NCI-H1417 (cell line): Measurements from ENCODE around the gene UBL5.
"Not testable (repeated sequence)": the region's sequence is repeated elsewhere in the genome, so short reads cannot be mapped to it uniquely, and the experiment has no call there.

Source experiments
- DNase-seq, 3 experiments: peaks; one replicate each; lab custom pipeline; 2025; lab: John Stamatoyannopoulos, UW

Gene UBL5

DNA sequence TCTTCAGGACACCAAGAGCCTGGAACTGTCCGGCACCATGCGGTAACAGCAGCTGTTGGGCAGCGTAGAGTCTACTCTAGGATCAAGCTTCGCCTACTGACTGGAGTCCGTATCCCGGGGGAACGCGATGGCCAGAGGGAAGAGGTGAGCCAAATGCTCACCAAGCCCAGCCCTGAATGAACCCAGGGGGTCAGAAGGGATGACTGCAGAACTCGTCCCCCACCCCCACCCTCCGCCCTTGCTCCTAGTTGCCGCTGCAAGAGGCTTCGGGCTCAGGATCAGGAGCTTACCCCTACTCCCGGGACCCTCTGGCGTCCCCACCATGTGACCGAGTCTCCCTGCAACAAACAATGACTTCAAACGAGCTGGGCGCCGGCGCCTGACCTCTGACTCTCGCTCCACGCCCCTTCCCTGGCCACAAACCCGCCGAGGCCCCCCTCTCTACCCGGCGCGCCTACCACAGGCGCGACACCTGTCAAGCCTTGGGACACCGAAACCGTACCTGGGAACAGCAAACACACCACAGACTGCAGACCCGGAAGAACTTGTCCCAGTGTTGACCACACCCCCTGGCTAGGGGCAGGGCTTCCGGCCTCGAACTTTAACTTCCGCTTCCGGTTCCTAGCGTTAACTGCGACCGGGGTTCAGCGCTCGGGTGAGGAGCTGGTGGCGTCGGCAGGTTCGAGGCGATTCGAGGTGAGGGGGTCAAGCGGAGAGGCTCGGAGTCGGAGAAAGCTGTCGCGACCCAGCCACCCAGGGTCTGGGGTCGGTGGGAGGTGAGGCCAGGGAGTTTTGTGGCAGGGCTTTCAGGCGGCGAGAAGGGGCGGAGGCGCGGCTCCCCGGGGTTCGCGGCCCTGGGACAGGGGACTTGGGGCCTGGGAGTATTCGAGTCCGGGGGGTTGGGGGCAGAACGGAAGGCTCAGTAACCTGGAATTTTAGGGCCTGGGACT lies at the start of gene UBL5:
Gene UBL5 (plus strand): TSS at position 630 of the 950 bp plus-strand sequence. CDS start 420 bp downstream, outside the sequence.
- peak; percentile 84 to 96 (median 92) for DNase-seq

DNA sequence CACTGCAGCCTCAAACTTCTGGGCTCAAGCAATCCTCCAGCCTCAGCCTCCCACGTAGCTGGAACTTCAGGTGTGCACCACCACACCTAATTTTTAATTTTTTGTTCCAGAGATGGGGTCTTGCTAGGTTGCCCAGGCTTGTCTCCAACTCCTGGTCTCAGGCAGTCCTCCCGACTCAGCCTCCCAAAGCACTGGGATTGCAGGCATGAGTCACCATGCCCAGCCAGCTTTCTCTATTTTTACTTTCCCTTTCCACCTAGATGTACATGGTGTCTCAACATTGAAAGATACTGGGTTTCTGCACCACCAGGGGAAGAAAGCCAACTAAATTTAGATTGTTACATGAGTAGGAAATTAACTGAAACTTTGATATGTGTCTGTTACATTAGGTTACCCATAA lies 45.4 kb upstream of the UBL5 start:
- no peak for DNase-seq

DNA sequence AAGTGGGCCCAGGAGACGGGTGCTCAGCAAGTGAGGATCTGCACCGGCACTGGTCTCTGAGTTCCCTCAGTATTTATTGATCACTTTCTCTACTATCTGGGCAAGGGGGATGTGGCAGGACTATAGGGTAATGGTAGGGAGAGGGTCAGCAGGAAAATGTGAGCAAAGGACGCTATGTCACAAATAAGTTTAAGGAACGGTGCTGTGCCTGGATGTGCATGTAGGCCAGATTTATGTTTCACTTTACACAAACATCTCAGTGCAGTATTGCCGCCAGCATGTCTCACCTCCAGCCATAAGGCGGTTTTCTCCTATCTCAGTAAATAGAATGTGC lies 43.6 kb upstream of the UBL5 start:
- DNase-seq = not testable (repeated sequence)

GRCh38 chr19:9785367-9786331 lies 42.1 kb upstream of the UBL5 start:
- peak; percentile 84 to 98 (median 96) for DNase-seq

- no peak for DNase-seq
Measured at GRCh38 chr19:9786342-9786741, 41.4 kb upstream of the UBL5 start.

DNA sequence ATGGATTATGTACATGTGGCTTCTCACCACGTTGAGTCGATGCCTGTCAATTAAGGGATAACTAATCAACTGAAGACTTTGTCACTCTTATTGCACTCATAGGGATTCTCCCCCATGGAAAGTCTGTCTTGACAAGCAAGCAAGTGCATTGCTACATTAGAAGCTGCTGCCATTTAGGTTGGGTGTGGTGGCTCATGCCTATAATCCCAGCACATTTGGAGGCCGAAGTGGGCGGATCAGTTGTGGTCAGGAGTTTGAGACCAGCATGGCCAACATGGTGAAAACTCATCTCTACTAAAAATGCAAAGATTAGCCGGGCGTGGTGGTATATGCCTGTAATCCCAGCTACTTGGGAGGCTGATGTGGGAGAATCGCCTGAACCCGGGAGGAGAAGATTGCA lies 40.9 kb upstream of the UBL5 start:
- no peak for DNase-seq

- not testable (repeated sequence) for DNase-seq
Measured at GRCh38 chr19:9788604-9789003, 39.1 kb upstream of the UBL5 start.

DNA sequence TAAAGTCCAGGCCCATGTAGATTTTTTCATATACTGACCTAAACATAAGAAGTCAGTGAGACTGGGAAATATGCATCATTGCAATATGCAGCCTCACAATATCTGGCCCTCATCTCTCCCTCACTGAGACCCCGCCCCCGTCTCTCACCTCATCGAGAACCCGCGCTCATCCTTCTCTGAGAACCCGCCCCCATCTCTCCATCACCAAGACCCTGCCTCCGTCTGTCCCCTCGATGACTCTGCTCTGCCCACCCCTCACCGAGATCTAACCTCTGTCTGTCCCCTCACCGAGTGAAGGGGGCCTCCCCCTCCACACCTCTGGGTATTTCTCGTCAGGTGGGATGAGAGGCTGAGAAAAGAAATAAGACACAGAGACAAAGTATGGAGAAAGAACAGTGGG lies 38.7 kb upstream of the UBL5 start:
- DNase-seq = no peak

- DNase-seq = not testable (repeated sequence)
Measured at GRCh38 chr19:9789579-9789978, 38.1 kb upstream of the UBL5 start.

- not testable (repeated sequence) for DNase-seq
Measured at GRCh38 chr19:9791073-9791367, 36.7 kb upstream of the UBL5 start.

DNA sequence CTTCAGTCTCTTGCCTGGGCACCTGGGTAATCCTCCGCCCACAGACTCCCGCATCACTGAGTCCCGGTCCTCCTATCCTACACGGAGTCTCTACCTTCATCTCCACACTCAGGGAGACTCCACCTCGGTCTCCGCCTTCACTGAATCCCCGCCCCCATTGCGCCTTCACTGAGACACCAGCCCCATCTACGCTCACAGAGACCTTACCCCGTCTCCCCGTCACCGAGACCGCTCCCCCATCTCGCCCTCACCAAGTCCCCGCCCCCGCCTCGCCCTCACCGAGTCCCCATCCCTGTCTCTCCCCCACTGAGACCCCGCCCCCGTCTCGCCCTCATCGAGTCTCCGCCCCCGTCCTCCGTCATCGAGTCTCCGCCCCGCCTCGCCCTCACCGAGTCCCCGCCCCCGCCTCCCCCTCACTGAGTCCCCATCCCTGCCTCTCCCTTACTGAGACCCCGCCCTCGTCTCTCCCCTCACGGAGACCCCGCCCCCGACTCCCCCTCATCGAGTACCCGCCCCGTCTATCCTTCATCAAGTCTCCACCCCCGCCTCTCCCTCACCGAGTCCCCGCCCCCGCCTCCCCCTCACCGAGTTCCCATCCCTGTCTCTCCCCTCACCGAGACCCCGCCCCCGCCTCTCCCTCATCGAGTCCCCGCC lies 36.0 kb upstream of the UBL5 start:
- DNase-seq = peak; percentile 53 to 94 (median 90)

DNA sequence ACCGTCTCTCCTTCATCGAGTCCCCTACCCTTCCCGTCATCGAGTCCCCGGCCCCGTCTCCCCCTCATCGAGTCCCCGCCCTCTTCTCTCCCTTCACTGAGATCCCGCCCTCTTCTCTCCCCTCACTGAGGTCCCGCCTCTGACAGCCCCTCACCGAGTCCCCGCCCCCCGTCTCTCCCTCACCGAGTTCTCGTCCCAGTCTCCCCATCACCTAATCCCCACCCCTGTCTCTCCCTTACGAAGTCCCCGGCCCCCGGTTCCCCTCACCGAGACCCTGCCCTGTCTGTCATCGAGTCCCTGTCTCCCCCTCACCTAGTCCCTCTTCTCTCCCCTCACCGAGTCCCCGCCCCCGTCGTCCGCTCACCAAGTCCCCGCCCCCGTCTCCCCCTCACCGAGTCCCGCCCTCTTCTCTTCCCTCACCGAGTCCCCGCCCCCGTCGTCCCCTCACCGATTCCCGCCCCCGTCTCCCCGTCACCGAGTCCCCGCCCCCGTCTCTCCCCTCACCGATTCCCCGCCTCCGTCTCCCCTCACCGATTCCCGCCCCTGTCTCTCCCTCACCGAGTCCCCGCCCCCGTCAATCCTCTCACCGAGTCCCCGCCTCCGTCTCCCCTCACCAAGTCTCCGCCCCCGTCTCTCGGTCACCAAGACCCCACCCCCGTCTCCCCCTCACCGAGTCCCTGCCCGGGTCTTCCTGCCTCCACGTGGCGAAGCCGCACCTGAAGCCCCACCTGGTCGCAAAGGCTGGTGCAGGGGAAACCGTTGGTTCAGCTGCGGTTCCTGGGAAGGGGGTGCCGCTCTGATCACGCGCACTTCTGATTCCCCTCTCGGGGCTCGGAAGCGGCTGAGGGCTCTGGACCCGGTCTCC lies 35.3 kb upstream of the UBL5 start:
- DNase-seq = peak; percentile 54 to 94 (median 92)

GRCh38 chr19:9793071-9793591 lies 34.6 kb upstream of the UBL5 start:
- DNase-seq = no peak

DNA sequence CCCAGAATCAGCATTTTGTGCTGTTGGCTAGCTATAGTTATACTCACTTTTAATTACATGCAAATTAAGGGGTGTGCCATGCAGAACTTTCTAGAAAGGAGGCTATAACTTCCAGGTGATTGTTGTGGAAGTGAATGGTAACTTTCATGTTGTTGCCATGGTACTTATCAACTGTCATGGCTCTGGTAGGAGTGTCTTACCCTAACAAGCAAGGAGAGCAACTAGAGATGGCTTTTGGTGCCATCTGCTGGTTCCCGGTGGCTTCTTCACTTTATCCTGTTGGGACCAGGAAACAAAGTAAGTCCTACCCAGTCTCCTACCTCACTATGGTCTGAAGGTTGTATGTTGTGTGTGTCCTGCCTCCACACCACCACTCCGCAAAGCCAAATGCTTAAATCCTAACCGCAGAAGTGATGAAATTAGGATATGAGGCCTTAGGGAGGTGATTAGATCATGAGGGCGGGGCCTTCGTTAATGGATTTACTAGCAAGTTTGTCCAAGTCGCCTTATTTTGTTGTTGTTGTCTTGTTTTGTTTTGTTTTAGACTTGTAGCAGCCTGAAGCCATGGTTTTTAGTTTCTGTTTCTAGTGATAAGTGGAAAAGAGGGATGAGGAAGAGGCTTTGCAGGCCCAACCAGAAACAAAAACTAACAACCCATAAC lies 31.5 kb upstream of the UBL5 start:
- DNase-seq = peak; percentile 67 to 95 (median 82)

DNA sequence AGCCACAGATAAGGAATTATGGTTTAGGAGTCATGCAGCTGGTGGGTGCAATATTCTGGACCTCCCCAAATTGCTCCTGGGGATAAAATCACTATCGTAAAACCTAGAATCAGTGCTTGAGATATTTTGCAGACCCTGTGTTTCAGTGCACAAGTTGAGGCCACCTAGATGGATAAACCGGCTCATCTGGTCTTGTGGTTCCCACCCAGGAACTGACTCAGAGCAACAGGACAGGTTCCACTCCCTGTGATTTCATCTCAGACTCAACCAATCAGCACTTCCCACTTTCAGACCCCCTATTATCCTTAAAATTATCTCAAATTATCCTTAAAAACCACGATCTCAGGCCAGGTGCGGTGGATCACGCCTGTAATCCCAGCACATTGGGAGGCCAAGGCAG lies 29.8 kb upstream of the UBL5 start:
- no peak for DNase-seq

DNA sequence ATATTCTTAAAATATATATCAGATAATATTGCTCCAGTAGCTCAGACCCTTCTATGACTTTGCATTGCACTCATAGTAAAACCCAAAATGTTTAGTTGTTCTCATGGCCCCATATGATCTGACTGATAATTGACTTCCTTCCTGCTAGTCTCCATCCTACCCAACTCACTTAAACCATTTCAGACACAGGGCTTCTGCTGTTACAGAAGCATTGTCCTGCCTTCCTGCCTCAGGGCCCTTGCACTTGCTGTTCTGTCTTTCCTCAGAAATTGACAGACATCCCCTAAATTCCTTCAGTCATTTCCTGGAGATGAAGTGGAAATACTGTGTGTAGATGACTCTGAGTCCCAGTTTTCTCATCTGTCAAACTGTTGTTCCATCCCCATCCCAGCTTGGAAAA lies 28.6 kb upstream of the UBL5 start:
- DNase-seq = no peak

- no peak for DNase-seq
Measured at GRCh38 chr19:9801976-9802375, 25.7 kb upstream of the UBL5 start.

- no peak for DNase-seq
Measured at GRCh38 chr19:9806803-9807202, 20.9 kb upstream of the UBL5 start.

DNA sequence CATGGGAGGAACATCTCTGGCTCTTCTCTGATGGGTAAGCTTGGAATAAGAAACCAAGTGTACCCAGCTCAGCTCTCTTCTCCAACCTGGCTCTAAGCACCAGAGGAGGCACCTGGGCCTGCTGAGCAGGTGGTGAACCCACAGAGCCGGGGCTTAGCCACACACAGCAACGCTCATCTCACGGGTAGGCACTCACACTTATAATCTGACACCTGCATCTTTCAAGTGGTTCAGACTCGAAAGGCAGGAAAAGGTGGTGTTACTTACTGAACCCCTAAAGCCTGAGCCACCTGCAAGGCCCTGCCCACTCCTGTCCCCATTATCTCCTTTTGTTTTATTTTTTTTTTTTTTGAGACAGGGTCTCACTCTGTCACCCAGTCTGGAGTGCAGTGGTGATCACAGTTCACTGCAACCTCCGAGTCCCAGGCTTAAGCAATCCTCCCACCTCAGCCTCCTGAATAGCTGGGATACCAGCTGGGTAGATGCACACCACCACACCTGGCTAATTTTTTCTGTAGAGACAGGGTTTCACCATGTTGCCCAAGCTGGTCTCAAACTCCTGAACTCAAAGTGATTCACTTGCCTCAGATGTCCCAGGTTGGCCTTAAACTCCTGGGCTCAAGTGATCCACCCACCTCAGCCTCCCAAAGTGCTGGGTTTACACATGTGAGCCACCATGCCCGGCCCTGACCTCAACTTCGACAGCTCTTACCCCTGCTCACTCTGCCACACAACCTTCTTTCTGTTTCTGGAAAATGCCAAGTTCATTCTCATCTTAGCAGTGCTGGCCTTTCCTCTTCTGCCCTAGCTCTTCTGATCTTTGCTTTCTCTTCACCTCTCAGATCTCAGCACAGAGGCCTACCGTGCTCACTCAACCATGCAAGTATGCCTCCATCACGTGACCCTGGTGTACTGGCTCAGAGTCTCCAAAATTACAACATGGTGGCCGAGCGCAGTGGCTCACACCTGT lies 18.6 kb upstream of the UBL5 start:
- DNase-seq = no peak
